Endothelial cell (in vitro differentiated cells): ENCODE data around the gene CDC20B. TPM values are rescaled to one million over a fixed set of nuclear protein-coding genes. Genes with fewer than 3 reads are reported as not detected.

Experiments
- DNase-seq: peaks from one replicate; pipeline ENCODE4 v3.0.0; 2021; ENCODE audit warnings: low spot score
- H3K27ac Mint-ChIP-seq: one replicate; pipeline ENCODE4 v1.8.0; 2021; ENCODE audit warnings: mixed read lengths, inconsistent platforms; ENCODE audit not compliant: unreplicated experiment
- H3K27me3 Mint-ChIP-seq: one replicate; pipeline ENCODE4 v1.8.0; 2021; ENCODE audit warnings: mild to moderate bottlenecking, moderate library complexity, mixed read lengths, inconsistent platforms; ENCODE audit not compliant: unreplicated experiment
- H3K36me3 Mint-ChIP-seq: one replicate; pipeline ENCODE4 v1.8.0; 2021; ENCODE audit warnings: mild to moderate bottlenecking, low read depth, mixed read lengths, inconsistent platforms; ENCODE audit not compliant: unreplicated experiment
- H3K4me1 Mint-ChIP-seq: one replicate; pipeline ENCODE4 v1.8.0; 2021; ENCODE audit warnings: mild to moderate bottlenecking, mixed read lengths, inconsistent platforms; ENCODE audit not compliant: unreplicated experiment
- H3K4me3 Mint-ChIP-seq: one replicate; pipeline ENCODE4 v1.8.0; 2021; ENCODE audit warnings: mild to moderate bottlenecking, mixed read lengths, inconsistent platforms; ENCODE audit not compliant: unreplicated experiment
- H3K9me3 Mint-ChIP-seq: one replicate; pipeline ENCODE4 v1.8.0; 2021; ENCODE audit warnings: mixed read lengths, inconsistent platforms; ENCODE audit not compliant: unreplicated experiment
- CTCF ChIP-seq: fragments of 200-600 bp; sonication (generic); IDR thresholded peaks from one replicate; pipeline ENCODE4 v1.5.0; 2021; ENCODE audit warnings: antibody characterized with exemption; ENCODE audit not compliant: unreplicated experiment
- total RNA-seq: library from RNA; stranded (reverse); fragmentation: NEBNext Ultra II Directional; extraction: Animal tissue kit (Norgen Biotek cat#: 25700); gene quantifications from one replicate; pipeline ENCODE4 v1.2.1, GENCODE V29; 2021; ENCODE audit not compliant: unreplicated experiment

Gene CDC20B
- total RNA-seq, 1 donor from 2014 or later, result not detected

GRCh38 chr5:55173687-55174230, 782 bp upstream of the CDC20B start:
- Mint-ChIP-seq H3K36me3 (no peaks in the 10 kb centered on the region), H3K27me3 (peaks cover 13% of the 10 kb centered on the region), H3K4me3 (peak overlapping the region; percentile 87), H3K27ac (no peak overlapping the region), H3K4me1 (peaks cover 14% of the 10 kb centered on the region), H3K9me3 (no peaks in the 10 kb centered on the region)
- no peak for TF ChIP-seq CTCF
- DNase-seq, result no peak

- H3K36me3 Mint-ChIP-seq, result no peaks in the 10 kb centered on the region
- peak overlapping the region; percentile 80 for H3K4me3 Mint-ChIP-seq
- no peak overlapping the region for H3K27ac Mint-ChIP-seq
- H3K4me1 Mint-ChIP-seq, result peaks cover 14% of the 10 kb centered on the region
- no peaks in the 10 kb centered on the region for H3K9me3 Mint-ChIP-seq
- TF ChIP-seq CTCF, result peak; percentile 85
- DNase-seq, result peak; percentile 50
- H3K27me3 Mint-ChIP-seq, result peaks cover 13% of the 10 kb centered on the region
Measured at GRCh38 chr5:55172051-55172899, 702 bp downstream of the CDC20B start.

- no peak for DNase-seq
- H3K27me3 Mint-ChIP-seq, result peaks cover 13% of the 10 kb centered on the region
Measured at GRCh38 chr5:55171471-55171870, 1.5 kb downstream of the CDC20B start.

GRCh38 chr5:55162666-55163065, 10.3 kb downstream of the CDC20B start:
- Mint-ChIP-seq H3K27ac (no peak overlapping the region), H3K36me3 (no peaks in the 10 kb centered on the region), H3K4me1 (peaks cover 2% of the 10 kb centered on the region), H3K9me3 (no peaks in the 10 kb centered on the region), H3K4me3 (no peak overlapping the region), H3K27me3 (no peaks in the 10 kb centered on the region)
- TF ChIP-seq CTCF, result no peak
- DNase-seq, result no peak

More at GRCh38 chr5:55171471-55171870, 1.5 kb downstream of the CDC20B start:
- Mint-ChIP-seq H3K27ac (no peak overlapping the region), H3K4me1 (peaks cover 14% of the 10 kb centered on the region), H3K9me3 (no peaks in the 10 kb centered on the region), H3K4me3 (no peak overlapping the region), H3K36me3 (no peaks in the 10 kb centered on the region)
- no peak for TF ChIP-seq CTCF
